ENCODE measurements around the gene ADAM22.

ADAM22 gene

DNA sequence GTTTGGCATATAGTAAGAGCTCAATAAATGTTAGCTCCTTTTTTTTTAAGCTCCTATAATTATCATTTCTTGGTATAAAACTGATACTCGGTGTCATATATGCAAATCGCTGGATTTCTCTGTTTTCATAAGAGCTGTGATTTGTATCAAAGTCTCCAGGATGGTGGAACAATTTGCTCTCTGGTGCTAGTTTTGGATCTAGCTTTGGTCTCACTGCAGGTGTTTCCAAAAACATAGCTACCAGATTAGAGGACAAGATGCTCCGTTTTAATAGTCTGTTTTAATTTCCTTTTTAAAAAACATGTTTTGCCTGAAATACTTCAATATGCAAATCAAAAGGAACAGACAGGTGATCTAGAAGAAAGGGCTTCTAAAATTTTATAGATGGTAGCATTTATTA, 25.3 kb downstream of the ADAM22 start:
- Histone ChIP-seq H3K9ac (ENCODE audit: low read length in 5 of 5) (no peak overlapping the region), H3K27ac (ENCODE audit: low read depth, low read length) (no peak overlapping the region), H3K9me3 (ENCODE audit: control insufficient read depth in 5 of 5, low read length in 5 of 5) (peaks cover 0 to 3% (median 0%) of the 10 kb centered on the region in 5 donors), H3K4me1 (ENCODE audit: control insufficient read depth in 5 of 5, insufficient read depth in 5 of 5, low read length in 5 of 5) (no peaks in the 10 kb centered on the region), H3K4me3 (ENCODE audit: low read depth in 1 of 5, low read length in 5 of 5) (no peak overlapping the region), H3K27me3 (ENCODE audit: control insufficient read depth in 5 of 5, insufficient read depth in 4 of 5, low read length in 5 of 5) (no peaks in the 10 kb centered on the region), H3K36me3 (ENCODE audit: control insufficient read depth in 5 of 5, insufficient read depth in 5 of 5, low read length in 5 of 5) (no peaks in the 10 kb centered on the region)

DNA sequence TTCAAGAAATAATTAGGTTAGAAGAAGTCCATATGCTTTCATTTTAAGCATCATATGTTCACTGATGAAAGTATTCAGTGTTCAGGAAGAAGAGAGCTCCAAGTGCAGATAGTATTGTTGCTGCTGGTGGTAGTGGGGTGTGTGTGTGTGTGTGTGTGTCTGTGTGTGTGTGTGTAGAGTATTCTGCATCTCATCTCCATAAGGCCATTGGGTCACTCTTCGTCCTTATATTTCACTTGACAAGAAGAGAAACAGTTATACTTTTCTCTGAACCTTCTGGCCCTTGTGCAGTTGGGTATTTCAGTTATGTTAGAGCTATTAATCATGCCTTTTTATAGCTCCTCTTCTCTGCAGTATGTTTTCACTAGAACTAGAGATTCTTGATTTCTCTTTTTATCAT, 26.2 kb downstream of the ADAM22 start:
- H3K36me3 ChIP-seq (ENCODE audit: control insufficient read depth in 5 of 5, insufficient read depth in 5 of 5, low read length in 5 of 5), result no peaks in the 10 kb centered on the region
- no peak overlapping the region for H3K27ac ChIP-seq (ENCODE audit: low read depth, low read length)
- H3K4me1 ChIP-seq (ENCODE audit: control insufficient read depth in 5 of 5, insufficient read depth in 5 of 5, low read length in 5 of 5), result no peaks in the 10 kb centered on the region
- no peak overlapping the region for H3K9ac ChIP-seq (ENCODE audit: low read length in 5 of 5)
- H3K4me3 ChIP-seq (ENCODE audit: low read depth in 1 of 5, low read length in 5 of 5), result no peak overlapping the region
- H3K27me3 ChIP-seq (ENCODE audit: control insufficient read depth in 5 of 5, insufficient read depth in 4 of 5, low read length in 5 of 5), result no peaks in the 10 kb centered on the region
- H3K9me3 ChIP-seq (ENCODE audit: control insufficient read depth in 5 of 5, low read length in 5 of 5), result peaks cover 0 to 3% (median 0%) of the 10 kb centered on the region in 5 donors

GRCh38 chr7:87961754-87962153, 27.7 kb downstream of the ADAM22 start:
- Histone ChIP-seq H3K36me3 (ENCODE audit: control insufficient read depth in 5 of 5, insufficient read depth in 5 of 5, low read length in 5 of 5) (no peaks in the 10 kb centered on the region), H3K4me3 (ENCODE audit: low read depth in 1 of 5, low read length in 5 of 5) (no peak overlapping the region), H3K27ac (ENCODE audit: low read depth, low read length) (no peak overlapping the region)

DNA sequence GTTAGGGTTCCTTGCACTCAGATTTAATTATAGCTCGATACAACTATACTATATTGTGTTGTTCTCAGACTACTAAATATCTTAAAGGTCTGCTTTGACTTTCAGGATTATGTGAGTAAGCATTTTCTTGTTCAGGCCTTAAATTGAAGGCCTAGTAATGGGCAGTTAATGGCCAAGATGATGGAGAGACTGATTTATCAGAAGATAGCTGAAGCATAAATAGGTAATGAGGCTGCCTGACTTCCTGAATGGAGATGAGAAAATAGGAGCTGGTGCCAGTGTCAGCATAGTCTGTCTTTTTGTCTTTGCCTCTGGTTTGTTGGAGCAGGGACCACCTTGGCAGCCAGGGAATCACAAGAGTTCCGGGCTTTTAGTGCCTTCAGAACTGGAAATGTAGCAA, 32.2 kb downstream of the ADAM22 start:
- H3K27ac ChIP-seq (ENCODE audit: low read depth, low read length), result no peak overlapping the region
- no peaks in the 10 kb centered on the region for H3K9me3 ChIP-seq (ENCODE audit: control insufficient read depth in 5 of 5, low read length in 5 of 5)
- no peak overlapping the region for H3K4me3 ChIP-seq (ENCODE audit: low read depth in 1 of 5, low read length in 5 of 5)
- no peaks in the 10 kb centered on the region for H3K4me1 ChIP-seq (ENCODE audit: control insufficient read depth in 5 of 5, insufficient read depth in 5 of 5, low read length in 5 of 5)
- H3K36me3 ChIP-seq (ENCODE audit: control insufficient read depth in 5 of 5, insufficient read depth in 5 of 5, low read length in 5 of 5), result no peaks in the 10 kb centered on the region
- H3K9ac ChIP-seq (ENCODE audit: low read length in 5 of 5), result no peak overlapping the region
- H3K27me3 ChIP-seq (ENCODE audit: control insufficient read depth in 5 of 5, insufficient read depth in 4 of 5, low read length in 5 of 5), result no peaks in the 10 kb centered on the region

More at GRCh38 chr7:87961754-87962153, 27.7 kb downstream of the ADAM22 start:
- Histone ChIP-seq H3K4me1 (ENCODE audit: control insufficient read depth in 5 of 5, insufficient read depth in 5 of 5, low read length in 5 of 5) (no peaks in the 10 kb centered on the region), H3K9ac (ENCODE audit: low read length in 5 of 5) (no peak overlapping the region), H3K9me3 (ENCODE audit: control insufficient read depth in 5 of 5, low read length in 5 of 5) (no peaks in the 10 kb centered on the region), H3K27me3 (ENCODE audit: control insufficient read depth in 5 of 5, insufficient read depth in 4 of 5, low read length in 5 of 5) (no peaks in the 10 kb centered on the region)

GRCh38 chr7:87968021-87968420, 34.0 kb downstream of the ADAM22 start:
- H3K4me3 ChIP-seq (ENCODE audit: low read depth in 1 of 5, low read length in 5 of 5), result no peak overlapping the region
- no peak overlapping the region for H3K9ac ChIP-seq (ENCODE audit: low read length in 5 of 5)
- H3K9me3 ChIP-seq (ENCODE audit: control insufficient read depth in 5 of 5, low read length in 5 of 5), result no peaks in the 10 kb centered on the region
- H3K27me3 ChIP-seq (ENCODE audit: control insufficient read depth in 5 of 5, insufficient read depth in 4 of 5, low read length in 5 of 5), result no peaks in the 10 kb centered on the region
- no peak overlapping the region for H3K27ac ChIP-seq (ENCODE audit: low read depth, low read length)
- no peaks in the 10 kb centered on the region for H3K36me3 ChIP-seq (ENCODE audit: control insufficient read depth in 5 of 5, insufficient read depth in 5 of 5, low read length in 5 of 5)
- no peaks in the 10 kb centered on the region for H3K4me1 ChIP-seq (ENCODE audit: control insufficient read depth in 5 of 5, insufficient read depth in 5 of 5, low read length in 5 of 5)

DNA sequence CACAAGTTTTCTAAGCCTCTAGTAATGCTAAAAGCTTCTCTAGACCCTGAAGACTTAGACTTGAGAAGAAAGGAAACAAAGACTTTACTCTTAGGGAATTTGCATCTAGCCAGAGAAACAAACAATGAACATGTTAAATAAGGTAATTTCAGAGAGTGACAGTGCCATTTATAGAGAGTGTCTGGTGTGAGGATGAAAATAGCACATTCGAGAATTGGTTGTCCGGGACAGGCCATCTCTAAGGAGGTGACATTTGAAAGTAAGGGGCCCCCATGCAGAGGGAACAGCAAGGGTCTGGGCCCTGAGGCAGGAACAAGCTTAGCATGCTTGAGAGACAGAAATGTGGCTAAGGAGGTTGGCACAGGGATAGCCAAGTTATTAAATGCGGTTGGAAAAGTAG, 48.1 kb downstream of the ADAM22 start:
- no peaks in the 10 kb centered on the region for H3K4me1 ChIP-seq (ENCODE audit: control insufficient read depth in 5 of 5, insufficient read depth in 5 of 5, low read length in 5 of 5)
- H3K36me3 ChIP-seq (ENCODE audit: control insufficient read depth in 5 of 5, insufficient read depth in 5 of 5, low read length in 5 of 5), result no peaks in the 10 kb centered on the region
- H3K27me3 ChIP-seq (ENCODE audit: control insufficient read depth in 5 of 5, insufficient read depth in 4 of 5, low read length in 5 of 5), result no peaks in the 10 kb centered on the region
- H3K27ac ChIP-seq (ENCODE audit: low read depth, low read length), result no peak overlapping the region
- H3K9me3 ChIP-seq (ENCODE audit: control insufficient read depth in 5 of 5, low read length in 5 of 5), result no peaks in the 10 kb centered on the region
- no peak overlapping the region for H3K4me3 ChIP-seq (ENCODE audit: low read depth in 1 of 5, low read length in 5 of 5)
- H3K9ac ChIP-seq (ENCODE audit: low read length in 5 of 5), result no peak overlapping the region

DNA sequence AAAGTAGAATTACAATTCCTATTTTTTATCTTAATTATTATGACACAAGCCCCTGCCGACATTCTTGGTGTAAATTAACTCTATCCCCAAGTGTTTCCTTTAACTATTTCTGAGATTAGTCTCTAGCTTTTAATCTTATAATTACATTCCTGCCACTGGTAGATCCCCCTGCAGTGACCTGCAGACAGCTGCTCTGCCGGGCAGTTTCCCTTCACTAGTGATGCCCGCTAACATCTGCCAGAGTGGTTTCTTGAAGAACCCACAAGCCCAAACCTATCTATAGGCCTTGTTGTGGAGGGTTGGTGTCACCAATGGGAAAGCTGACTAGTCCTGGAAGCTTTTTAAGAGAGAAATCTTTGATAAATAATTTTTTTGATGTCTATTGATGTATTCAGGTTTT, 50.0 kb downstream of the ADAM22 start:
- H3K36me3 ChIP-seq (ENCODE audit: control insufficient read depth in 5 of 5, insufficient read depth in 5 of 5, low read length in 5 of 5), result no peaks in the 10 kb centered on the region
- no peak overlapping the region for H3K9ac ChIP-seq (ENCODE audit: low read length in 5 of 5)
- H3K4me1 ChIP-seq (ENCODE audit: control insufficient read depth in 5 of 5, insufficient read depth in 5 of 5, low read length in 5 of 5), result no peaks in the 10 kb centered on the region
- H3K9me3 ChIP-seq (ENCODE audit: control insufficient read depth in 5 of 5, low read length in 5 of 5), result no peaks in the 10 kb centered on the region
- H3K27ac ChIP-seq (ENCODE audit: low read depth, low read length), result no peak overlapping the region
- no peaks in the 10 kb centered on the region for H3K27me3 ChIP-seq (ENCODE audit: control insufficient read depth in 5 of 5, insufficient read depth in 4 of 5, low read length in 5 of 5)
- H3K4me3 ChIP-seq (ENCODE audit: low read depth in 1 of 5, low read length in 5 of 5), result no peak overlapping the region

DNA sequence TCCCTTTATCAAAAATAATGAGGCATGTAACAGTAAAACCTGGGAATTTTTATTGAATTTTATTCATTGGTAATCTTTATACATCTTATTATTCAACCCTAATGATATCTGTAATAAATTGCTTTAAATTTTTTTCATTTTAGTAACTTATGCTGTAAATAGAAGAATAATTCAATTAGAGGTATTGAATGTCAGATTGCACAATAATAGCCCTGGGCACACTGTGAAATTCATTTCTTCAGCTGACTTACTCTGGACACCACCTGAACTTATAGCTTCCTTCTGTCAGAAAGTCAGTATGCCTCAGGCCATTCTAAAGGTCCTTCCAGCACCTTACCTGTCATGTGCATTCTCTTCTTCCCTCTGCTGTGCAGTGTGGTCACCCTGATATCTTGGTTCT, 59.2 kb downstream of the ADAM22 start:
- Histone ChIP-seq H3K9ac (ENCODE audit: low read length in 5 of 5) (no peak overlapping the region), H3K27me3 (ENCODE audit: control insufficient read depth in 5 of 5, insufficient read depth in 4 of 5, low read length in 5 of 5) (no peaks in the 10 kb centered on the region), H3K4me3 (ENCODE audit: low read depth in 1 of 5, low read length in 5 of 5) (no peak overlapping the region), H3K36me3 (ENCODE audit: control insufficient read depth in 5 of 5, insufficient read depth in 5 of 5, low read length in 5 of 5) (no peaks in the 10 kb centered on the region), H3K9me3 (ENCODE audit: control insufficient read depth in 5 of 5, low read length in 5 of 5) (no peaks in the 10 kb centered on the region), H3K27ac (ENCODE audit: low read depth, low read length) (no peak overlapping the region), H3K4me1 (ENCODE audit: control insufficient read depth in 5 of 5, insufficient read depth in 5 of 5, low read length in 5 of 5) (no peaks in the 10 kb centered on the region)

- Histone ChIP-seq H3K9ac (ENCODE audit: low read length in 5 of 5) (no peak overlapping the region), H3K27me3 (ENCODE audit: control insufficient read depth in 5 of 5, insufficient read depth in 4 of 5, low read length in 5 of 5) (no peaks in the 10 kb centered on the region), H3K4me3 (ENCODE audit: low read depth in 1 of 5, low read length in 5 of 5) (peak overlapping the region in 1 of 5 donors; percentile 26), H3K36me3 (ENCODE audit: control insufficient read depth in 5 of 5, insufficient read depth in 5 of 5, low read length in 5 of 5) (no peaks in the 10 kb centered on the region), H3K4me1 (ENCODE audit: control insufficient read depth in 5 of 5, insufficient read depth in 5 of 5, low read length in 5 of 5) (peaks cover 0 to 36% (median 23%) of the 10 kb centered on the region in 5 donors), H3K27ac (ENCODE audit: low read depth, low read length) (no peak overlapping the region), H3K9me3 (ENCODE audit: control insufficient read depth in 5 of 5, low read length in 5 of 5) (no peaks in the 10 kb centered on the region)
Observed at GRCh38 chr7:87999261-87999660, 65.2 kb downstream of the ADAM22 start.

- Histone ChIP-seq H3K9ac (ENCODE audit: low read length in 5 of 5) (peak overlapping the region in 2 of 5 donors; percentile 42 to 69), H3K9me3 (ENCODE audit: control insufficient read depth in 5 of 5, low read length in 5 of 5) (no peaks in the 10 kb centered on the region), H3K27ac (ENCODE audit: low read depth, low read length) (peak overlapping the region; percentile 87), H3K36me3 (ENCODE audit: control insufficient read depth in 5 of 5, insufficient read depth in 5 of 5, low read length in 5 of 5) (no peaks in the 10 kb centered on the region), H3K4me3 (ENCODE audit: low read depth in 1 of 5, low read length in 5 of 5) (no peak overlapping the region), H3K4me1 (ENCODE audit: control insufficient read depth in 5 of 5, insufficient read depth in 5 of 5, low read length in 5 of 5) (peaks cover 0 to 37% (median 23%) of the 10 kb centered on the region in 5 donors), H3K27me3 (ENCODE audit: control insufficient read depth in 5 of 5, insufficient read depth in 4 of 5, low read length in 5 of 5) (no peaks in the 10 kb centered on the region)
Observed at GRCh38 chr7:88001744-88002530, 67.9 kb downstream of the ADAM22 start.
